Measurements from ENCODE around the gene CNOT4.
"Not testable (repeated sequence)": the region's sequence is repeated elsewhere in the genome, so short reads cannot be mapped to it uniquely, and the experiment has no call there.

CNOT4 gene

DNA sequence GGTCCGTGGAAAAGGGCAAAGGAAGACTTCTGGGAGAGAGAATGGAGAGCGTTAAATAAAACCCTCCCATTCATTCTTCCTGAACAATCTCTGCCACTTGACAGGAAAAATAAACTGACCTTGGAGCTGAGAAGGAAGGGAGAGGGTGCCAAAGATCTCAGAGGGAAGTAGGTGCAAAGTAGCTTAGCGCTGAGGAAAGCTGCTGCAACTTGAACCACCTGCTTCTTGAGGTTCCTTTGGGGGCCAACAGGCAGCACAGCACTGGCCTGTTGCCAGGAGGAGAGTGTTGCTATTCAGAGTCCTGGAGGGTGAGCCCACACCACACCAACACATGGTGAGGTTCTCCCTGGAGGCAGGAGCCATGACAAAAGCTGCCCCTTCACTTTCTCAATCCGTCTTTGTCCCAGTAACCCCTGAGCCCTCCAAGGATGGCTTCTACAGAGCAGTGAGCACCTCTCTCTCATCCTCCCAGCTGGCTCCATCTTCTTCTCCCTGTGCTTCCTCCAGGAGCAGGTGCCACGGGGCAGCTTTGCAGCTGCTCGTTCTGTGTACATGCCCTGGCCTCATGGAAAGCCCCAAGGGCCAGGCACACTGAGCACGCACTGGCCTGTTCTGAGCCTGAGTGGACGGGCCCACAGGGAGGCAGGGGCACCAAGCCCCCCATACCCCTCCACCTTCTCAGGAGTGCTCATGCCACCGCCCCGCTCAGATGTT lies 174.9 kb downstream of the CNOT4 start:
- Histone ChIP-seq H3K4me3 (ENCODE audit: low read length) (no peak overlapping the region), H3K9me3 (ENCODE audit: control insufficient read depth, low read depth, low read length) (no peaks in the 10 kb centered on the region), H3K36me3 (ENCODE audit: control insufficient read depth, low read depth, low read length) (no peaks in the 10 kb centered on the region), H3K27me3 (ENCODE audit: control insufficient read depth, insufficient read depth, low read length) (no peaks in the 10 kb centered on the region), H3K4me1 (ENCODE audit: control insufficient read depth, low read depth, low read length) (no peaks in the 10 kb centered on the region), H3K9ac (ENCODE audit: low read length) (no peak overlapping the region), H3K27ac (ENCODE audit: low read length) (no peak overlapping the region)

DNA sequence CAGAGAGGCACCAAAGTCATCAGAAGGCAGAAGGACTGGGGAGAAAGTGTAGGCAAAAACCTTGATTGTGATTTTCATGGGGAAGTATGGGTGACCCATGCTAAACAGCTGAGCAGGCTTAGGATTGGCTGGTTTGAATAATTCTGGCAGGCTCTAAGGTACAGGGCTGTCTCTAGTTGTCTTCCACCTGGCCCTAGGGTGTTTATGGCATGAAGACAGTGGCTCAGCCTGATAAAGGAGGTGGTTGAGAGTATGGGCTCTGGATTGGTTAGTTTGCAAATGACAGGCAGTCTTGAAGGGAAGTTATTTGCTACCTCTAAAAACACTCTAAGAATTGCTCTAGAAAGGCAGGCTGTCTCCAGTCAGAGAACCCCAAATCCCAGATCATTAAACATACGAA lies 176.0 kb downstream of the CNOT4 start:
- Histone ChIP-seq H3K4me1 (ENCODE audit: control insufficient read depth, low read depth, low read length) (no peaks in the 10 kb centered on the region), H3K9ac (ENCODE audit: low read length) (no peak overlapping the region), H3K27me3 (ENCODE audit: control insufficient read depth, insufficient read depth, low read length) (no peaks in the 10 kb centered on the region), H3K4me3 (ENCODE audit: low read length) (no peak overlapping the region), H3K36me3 (ENCODE audit: control insufficient read depth, low read depth, low read length) (no peaks in the 10 kb centered on the region), H3K27ac (ENCODE audit: low read length) (no peak overlapping the region), H3K9me3 (ENCODE audit: control insufficient read depth, low read depth, low read length) (no peaks in the 10 kb centered on the region)

DNA sequence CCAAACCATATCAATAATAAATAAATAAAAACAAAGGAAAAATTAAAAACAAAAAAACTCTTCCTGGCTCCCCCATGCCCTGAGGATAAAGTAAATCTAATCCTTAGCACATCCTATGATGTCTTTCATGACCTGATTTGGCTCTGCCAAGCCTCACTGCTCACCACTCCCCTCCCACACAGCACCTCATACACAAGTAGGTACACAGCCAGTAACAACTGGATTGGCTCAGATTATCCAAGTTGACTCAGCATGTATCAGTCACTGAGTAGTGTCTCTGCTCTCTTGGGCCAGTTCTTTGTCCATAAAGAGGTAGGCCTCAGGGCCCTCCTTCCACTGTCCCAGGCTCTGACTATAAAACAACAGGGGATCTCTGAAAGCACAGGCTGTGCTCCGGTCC lies 176.7 kb downstream of the CNOT4 start:
- Histone ChIP-seq H3K9ac (ENCODE audit: low read length) (no peak overlapping the region), H3K9me3 (ENCODE audit: control insufficient read depth, low read depth, low read length) (no peaks in the 10 kb centered on the region), H3K4me3 (ENCODE audit: low read length) (no peak overlapping the region), H3K36me3 (ENCODE audit: control insufficient read depth, low read depth, low read length) (no peaks in the 10 kb centered on the region), H3K4me1 (ENCODE audit: control insufficient read depth, low read depth, low read length) (no peaks in the 10 kb centered on the region), H3K27ac (ENCODE audit: low read length) (no peak overlapping the region), H3K27me3 (ENCODE audit: control insufficient read depth, insufficient read depth, low read length) (no peaks in the 10 kb centered on the region)

DNA sequence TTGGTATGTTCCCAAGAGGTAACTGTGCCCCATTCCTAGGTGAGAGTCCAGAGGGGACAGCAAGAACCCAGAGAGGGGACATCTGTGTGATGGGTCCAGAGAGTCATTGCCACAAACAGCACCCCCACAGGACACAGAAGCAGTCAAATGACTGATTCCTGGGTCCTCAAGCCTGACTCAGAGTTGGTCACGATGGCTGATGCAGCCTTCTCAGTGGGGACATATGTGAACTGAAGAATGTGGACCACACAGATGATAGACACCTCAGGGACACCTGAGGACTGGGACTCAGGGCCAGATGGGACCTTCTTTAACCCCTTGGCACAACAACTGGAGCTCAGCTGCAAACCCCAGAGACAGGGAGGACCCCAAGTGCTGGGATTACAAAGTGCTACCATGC lies 179.8 kb downstream of the CNOT4 start:
- Histone ChIP-seq H3K9ac (ENCODE audit: low read length) (no peak overlapping the region), H3K36me3 (ENCODE audit: control insufficient read depth, low read depth, low read length) (no peaks in the 10 kb centered on the region), H3K27ac (ENCODE audit: low read length) (no peak overlapping the region), H3K27me3 (ENCODE audit: control insufficient read depth, insufficient read depth, low read length) (no peaks in the 10 kb centered on the region), H3K9me3 (ENCODE audit: control insufficient read depth, low read depth, low read length) (no peaks in the 10 kb centered on the region), H3K4me3 (ENCODE audit: low read length) (no peak overlapping the region), H3K4me1 (ENCODE audit: control insufficient read depth, low read depth, low read length) (no peaks in the 10 kb centered on the region)

DNA sequence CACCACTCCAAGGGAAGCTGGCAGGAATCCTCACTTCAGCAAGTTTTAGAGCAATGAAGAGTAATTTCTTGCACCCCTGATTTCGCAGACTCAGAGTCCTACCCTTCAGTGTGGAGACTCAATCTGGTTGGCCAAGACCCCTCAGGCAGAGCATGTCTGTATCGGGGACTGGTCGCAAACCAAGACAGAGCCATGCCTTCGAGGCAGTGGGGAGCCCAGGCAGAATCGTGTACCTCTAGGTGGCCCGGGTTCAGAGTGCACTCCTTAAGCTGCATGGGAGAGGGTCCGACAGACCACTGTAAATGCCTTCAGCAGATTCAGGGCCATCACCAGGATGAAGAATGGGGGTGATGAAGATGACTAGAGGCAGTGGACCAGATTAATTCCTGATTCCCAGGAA lies 181.4 kb downstream of the CNOT4 start:
- H3K27ac ChIP-seq (ENCODE audit: low read length): no peak overlapping the region
- H3K27me3 ChIP-seq (ENCODE audit: control insufficient read depth, insufficient read depth, low read length): no peaks in the 10 kb centered on the region
- H3K9me3 ChIP-seq (ENCODE audit: control insufficient read depth, low read depth, low read length): peaks cover 4% of the 10 kb centered on the region
- no peak overlapping the region for H3K4me3 ChIP-seq (ENCODE audit: low read length)
- H3K9ac ChIP-seq (ENCODE audit: low read length): no peak overlapping the region
- H3K36me3 ChIP-seq (ENCODE audit: control insufficient read depth, low read depth, low read length): no peaks in the 10 kb centered on the region
- H3K4me1 ChIP-seq (ENCODE audit: control insufficient read depth, low read depth, low read length): no peaks in the 10 kb centered on the region

DNA sequence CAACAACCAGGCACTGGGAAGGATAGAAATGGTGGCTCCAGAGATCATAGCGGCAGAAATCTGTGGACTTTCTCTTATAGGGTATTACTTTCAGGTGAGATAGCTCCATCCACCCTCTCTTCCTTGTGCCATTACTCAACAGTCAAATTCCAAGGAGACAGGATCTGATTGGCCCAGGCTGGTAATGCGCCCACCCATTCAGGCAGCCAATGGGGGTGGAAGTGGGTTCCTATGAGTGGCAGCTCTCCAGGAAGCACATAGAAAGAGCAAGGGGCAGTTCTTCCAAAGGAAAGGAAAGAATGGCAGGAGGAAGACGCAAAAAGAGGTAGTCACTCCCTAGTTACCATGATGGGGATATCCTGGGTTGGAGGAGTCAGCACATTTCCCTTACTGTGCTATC lies 181.8 kb downstream of the CNOT4 start:
- Histone ChIP-seq H3K27ac (ENCODE audit: low read length) (no peak overlapping the region), H3K4me3 (ENCODE audit: low read length) (no peak overlapping the region), H3K9ac (ENCODE audit: low read length) (no peak overlapping the region), H3K4me1 (ENCODE audit: control insufficient read depth, low read depth, low read length) (no peaks in the 10 kb centered on the region), H3K36me3 (ENCODE audit: control insufficient read depth, low read depth, low read length) (no peaks in the 10 kb centered on the region), H3K27me3 (ENCODE audit: control insufficient read depth, insufficient read depth, low read length) (no peaks in the 10 kb centered on the region), H3K9me3 (ENCODE audit: control insufficient read depth, low read depth, low read length) (peaks cover 4% of the 10 kb centered on the region)

DNA sequence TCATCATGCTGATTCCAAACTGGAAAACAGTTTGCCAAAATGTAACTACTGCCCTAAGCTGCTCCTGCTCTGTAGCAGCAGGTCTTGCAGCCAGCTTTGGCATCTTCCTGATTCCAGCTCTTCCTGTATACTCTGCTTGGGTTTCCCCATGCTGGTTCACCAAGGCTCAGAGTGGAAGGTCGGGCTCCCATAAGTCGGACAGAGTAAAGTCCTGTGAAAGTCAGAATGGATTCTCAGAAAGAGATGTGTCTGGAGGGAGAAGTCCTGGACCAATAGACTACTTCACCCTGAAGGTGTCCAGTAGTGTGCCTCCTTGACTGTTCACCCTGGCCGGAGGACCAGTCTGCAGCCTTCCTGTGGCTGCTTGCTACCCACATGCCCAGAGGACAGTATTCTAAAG lies 182.4 kb downstream of the CNOT4 start:
- Histone ChIP-seq H3K9ac (ENCODE audit: low read length) (no peak overlapping the region), H3K27ac (ENCODE audit: low read length) (no peak overlapping the region), H3K4me1 (ENCODE audit: control insufficient read depth, low read depth, low read length) (no peaks in the 10 kb centered on the region), H3K9me3 (ENCODE audit: control insufficient read depth, low read depth, low read length) (peaks cover 4% of the 10 kb centered on the region), H3K4me3 (ENCODE audit: low read length) (no peak overlapping the region), H3K36me3 (ENCODE audit: control insufficient read depth, low read depth, low read length) (no peaks in the 10 kb centered on the region), H3K27me3 (ENCODE audit: control insufficient read depth, insufficient read depth, low read length) (no peaks in the 10 kb centered on the region)

DNA sequence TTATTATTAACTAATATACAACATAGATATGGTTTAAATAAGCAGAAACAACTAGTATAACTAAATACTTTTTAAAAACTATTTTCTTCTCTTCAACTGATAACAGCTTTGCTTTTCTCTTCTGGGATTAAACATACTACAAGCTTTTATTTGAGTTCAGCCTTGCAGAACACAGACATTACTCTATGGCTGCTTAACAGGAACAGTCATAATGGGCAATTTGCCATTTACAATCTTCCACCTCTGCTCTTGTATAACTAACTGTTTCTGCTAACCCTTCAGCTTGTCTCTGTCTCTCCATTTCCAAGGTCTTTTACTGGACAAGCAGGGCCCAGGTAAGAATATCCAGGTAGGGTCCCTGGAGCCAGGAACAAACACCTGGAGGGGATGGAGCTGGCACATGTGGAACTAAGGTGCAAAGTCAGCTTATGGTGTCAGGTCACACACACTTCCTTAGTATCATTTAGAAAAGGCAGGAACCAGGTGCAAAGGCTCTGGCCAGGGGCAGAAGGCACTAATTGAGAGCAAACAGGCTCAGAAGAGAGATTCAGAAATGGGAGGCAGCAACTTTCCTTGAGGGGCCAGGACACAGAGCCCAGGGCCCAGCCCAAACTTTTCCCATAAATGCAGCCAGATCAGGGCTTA lies 183.1 kb downstream of the CNOT4 start:
- Histone ChIP-seq H3K9ac (ENCODE audit: low read length) (no peak overlapping the region), H3K27ac (ENCODE audit: low read length) (no peak overlapping the region), H3K4me1 (ENCODE audit: control insufficient read depth, low read depth, low read length) (no peaks in the 10 kb centered on the region), H3K4me3 (ENCODE audit: low read length) (no peak overlapping the region), H3K9me3 (ENCODE audit: control insufficient read depth, low read depth, low read length) (peaks cover 4% of the 10 kb centered on the region), H3K36me3 (ENCODE audit: control insufficient read depth, low read depth, low read length) (no peaks in the 10 kb centered on the region), H3K27me3 (ENCODE audit: control insufficient read depth, insufficient read depth, low read length) (no peaks in the 10 kb centered on the region)

DNA sequence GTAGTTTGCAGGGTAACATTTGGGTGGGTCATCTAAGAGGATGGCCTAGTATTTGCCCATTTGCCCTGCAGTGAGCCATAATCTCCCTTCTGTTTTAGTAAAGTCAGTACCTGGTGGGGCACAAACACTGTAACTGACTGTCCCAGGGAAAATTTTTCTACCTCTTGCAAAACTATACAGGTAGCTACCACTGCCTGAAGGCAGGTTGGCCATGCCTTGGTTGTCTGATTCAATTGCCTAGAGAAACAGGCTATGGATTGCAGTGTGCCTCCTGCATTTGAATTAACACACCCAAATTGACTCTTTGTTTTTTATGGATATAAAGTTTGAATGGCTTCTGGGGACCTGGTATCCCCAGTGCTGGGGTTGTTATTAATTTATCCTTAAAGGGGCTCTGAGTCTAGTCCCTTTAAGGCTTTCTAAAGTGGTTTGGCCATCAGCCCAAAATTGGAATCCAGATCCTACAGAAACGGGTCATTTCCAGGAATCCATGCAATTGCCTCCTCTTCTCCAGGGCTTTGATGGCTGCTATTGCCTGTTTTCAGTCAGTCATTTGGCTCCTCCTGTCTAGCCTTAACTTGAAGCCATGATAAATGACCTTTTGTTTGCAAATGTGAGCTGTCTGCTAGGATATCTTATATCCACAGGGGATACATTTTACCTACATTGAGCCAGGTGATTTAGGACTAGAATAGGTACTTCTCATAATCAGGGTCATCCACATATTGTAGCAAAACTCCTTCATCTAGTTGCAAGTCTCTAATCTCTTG lies 187.1 kb downstream of the CNOT4 start:
- Histone ChIP-seq H3K27me3 (ENCODE audit: control insufficient read depth, insufficient read depth, low read length) (no peaks in the 10 kb centered on the region), H3K36me3 (ENCODE audit: control insufficient read depth, low read depth, low read length) (no peaks in the 10 kb centered on the region), H3K27ac (ENCODE audit: low read length) (no peak overlapping the region), H3K9ac (ENCODE audit: low read length) (no peak overlapping the region), H3K4me1 (ENCODE audit: control insufficient read depth, low read depth, low read length) (no peaks in the 10 kb centered on the region), H3K4me3 (ENCODE audit: low read length) (no peak overlapping the region), H3K9me3 (ENCODE audit: control insufficient read depth, low read depth, low read length) (peaks cover 4% of the 10 kb centered on the region)

DNA sequence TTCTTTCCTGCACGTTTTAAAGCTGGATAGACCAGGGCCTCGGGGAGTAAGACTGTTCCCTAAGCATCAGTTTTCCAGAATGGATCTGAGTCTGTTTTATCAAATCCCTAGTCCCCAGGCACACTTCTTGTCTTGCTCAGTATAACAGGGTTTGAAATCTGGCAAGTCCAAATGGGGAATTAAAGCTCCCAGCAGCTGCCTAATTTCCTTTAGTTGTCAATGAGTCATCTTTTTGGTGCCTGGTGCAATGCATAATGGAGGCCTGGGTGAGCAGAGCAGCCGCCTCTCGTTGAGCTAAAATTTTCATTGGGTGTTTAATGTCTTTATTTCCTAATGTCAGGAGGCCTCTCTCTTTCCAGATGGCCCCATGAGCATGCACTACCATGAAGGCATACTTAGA lies 188.3 kb downstream of the CNOT4 start:
- no peak overlapping the region for H3K9ac ChIP-seq (ENCODE audit: low read length)
- no peak overlapping the region for H3K27ac ChIP-seq (ENCODE audit: low read length)
- H3K36me3 ChIP-seq (ENCODE audit: control insufficient read depth, low read depth, low read length): no peaks in the 10 kb centered on the region
- H3K27me3 ChIP-seq (ENCODE audit: control insufficient read depth, insufficient read depth, low read length): no peaks in the 10 kb centered on the region
- H3K4me1 ChIP-seq (ENCODE audit: control insufficient read depth, low read depth, low read length): no peaks in the 10 kb centered on the region
- peaks cover 4% of the 10 kb centered on the region for H3K9me3 ChIP-seq (ENCODE audit: control insufficient read depth, low read depth, low read length)
- H3K4me3 ChIP-seq (ENCODE audit: low read length): no peak overlapping the region

DNA sequence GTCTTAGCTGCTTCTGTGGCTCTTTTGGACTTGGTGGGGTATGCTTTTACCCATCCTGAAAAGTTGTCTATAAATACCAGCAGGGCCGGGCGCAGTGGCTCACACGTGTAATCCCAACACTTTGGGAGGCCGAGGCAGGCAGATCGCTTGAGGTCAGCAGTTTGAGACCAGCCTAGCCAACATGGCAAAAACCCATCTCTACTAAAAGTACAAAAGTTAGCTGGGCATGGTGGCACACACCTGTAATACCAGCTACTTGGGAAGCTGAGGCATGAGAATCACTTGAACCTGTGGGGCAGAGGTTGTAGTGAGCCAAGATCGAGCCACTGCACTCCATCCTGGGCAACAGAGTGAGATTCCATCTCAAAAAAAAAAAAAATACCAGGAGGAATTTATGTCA lies 188.9 kb downstream of the CNOT4 start:
- H3K27me3 ChIP-seq (ENCODE audit: control insufficient read depth, insufficient read depth, low read length); H3K4me3 ChIP-seq (ENCODE audit: low read length); H3K9ac ChIP-seq (ENCODE audit: low read length); H3K9me3 ChIP-seq (ENCODE audit: control insufficient read depth, low read depth, low read length); H3K36me3 ChIP-seq (ENCODE audit: control insufficient read depth, low read depth, low read length); H3K27ac ChIP-seq (ENCODE audit: low read length); H3K4me1 ChIP-seq (ENCODE audit: control insufficient read depth, low read depth, low read length): not testable (repeated sequence)

Measured in iPS-18a (cell line).